ENCODE data around the gene SLC16A9.
"Not testable (repeated sequence)": the region's sequence is repeated elsewhere in the genome, so short reads cannot be mapped to it uniquely, and the experiment has no call there.

Gene SLC16A9

DNA sequence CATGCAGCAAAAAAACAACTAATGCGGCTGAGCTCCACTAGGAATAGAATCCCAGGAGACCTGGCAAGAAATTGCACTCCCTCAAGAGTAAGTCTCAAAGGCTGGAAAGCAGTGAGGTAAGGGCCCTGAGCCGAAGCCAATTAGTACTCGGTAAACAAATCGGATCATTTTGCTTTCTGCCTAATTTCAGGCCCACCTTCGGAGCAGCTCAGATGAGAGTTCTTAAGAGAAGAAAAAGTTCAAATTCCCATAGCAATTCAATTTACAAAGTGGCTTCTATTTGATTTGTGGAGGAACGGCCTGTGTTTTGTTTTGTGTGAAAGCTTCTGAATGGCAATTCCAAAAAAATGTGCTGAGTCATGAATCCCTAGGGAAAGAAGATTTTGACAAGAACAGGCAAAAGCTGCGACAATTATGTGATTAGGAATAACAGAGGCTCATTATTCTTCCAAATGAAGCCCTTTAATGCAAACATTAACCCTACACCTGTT is 60.9 kb downstream of the SLC16A9 start:
- ChIA-PET POLR2A (no interaction called here), CTCF (interaction anchor here (0.9 to 1.6 kb wide), 4 partner anchors 10 to 26 kb away, joined by 3 to 5 read pairs (median 4); no protein-coding TSS in a partner anchor)
- no peak for TF ChIP-seq CTCF (IDR thresholded peaks at IDR 0.05; ENCODE audit: control extremely low read depth, extremely low read depth, low read depth, missing control alignments)
- DNase-seq (ENCODE audit: extremely low spot score): no peak

GRCh38 chr10:59644841-59645240 is 64.8 kb downstream of the SLC16A9 start:
- TF ChIP-seq CTCF (IDR thresholded peaks at IDR 0.05; ENCODE audit: control extremely low read depth, extremely low read depth, low read depth, missing control alignments): no peak
- no peak for DNase-seq (ENCODE audit: extremely low spot score)
- ChIA-PET POLR2A (no interaction called here), CTCF (interaction anchor here (1.3 kb wide), 1 partner anchor 9 kb away, joined by 3 read pairs; no protein-coding TSS in a partner anchor)

- POLR2A ChIA-PET; DNase-seq (ENCODE audit: extremely low spot score): not testable (repeated sequence)
- CTCF ChIA-PET: interaction anchor here (1.3 kb wide), 1 partner anchor 11 kb away, joined by 3 read pairs; no protein-coding TSS in a partner anchor
Observed at GRCh38 chr10:59641688-59642087, 68.0 kb downstream of the SLC16A9 start.

GRCh38 chr10:59635502-59636290 is 74.0 kb downstream of the SLC16A9 start:
- POLR2A ChIA-PET: no interaction called here
- no peak for DNase-seq (ENCODE audit: extremely low spot score)
- no peak for TF ChIP-seq CTCF (IDR thresholded peaks at IDR 0.05; ENCODE audit: control extremely low read depth, extremely low read depth, low read depth, missing control alignments)
- CTCF ChIA-PET: interaction anchor here (0.9 to 1.4 kb wide), 5 partner anchors 10 to 463 kb away, joined by 3 to 8 read pairs (median 4); partner anchors contain the start of gene CCDC6

DNA sequence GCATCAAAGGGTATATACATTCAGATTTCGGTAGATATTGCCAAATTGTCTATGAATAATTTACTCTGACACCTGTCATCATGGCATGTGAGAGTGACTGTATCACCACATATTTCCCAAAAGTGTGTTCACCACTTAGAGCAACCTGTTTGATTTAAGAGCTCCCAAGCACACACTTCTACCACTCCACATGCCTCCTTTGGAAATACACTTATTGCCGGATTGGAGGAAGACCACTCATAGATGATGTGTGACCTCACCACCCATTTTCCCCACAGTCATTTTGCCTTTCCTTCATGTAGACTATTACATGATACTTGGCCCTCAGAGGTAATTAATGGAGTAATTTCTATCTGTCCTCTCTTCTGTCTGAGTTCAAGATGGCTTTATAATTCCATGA is 75.5 kb downstream of the SLC16A9 start:
- CTCF ChIA-PET: interaction anchor here (1.1 to 3.1 kb wide), 5 partner anchors 8 to 465 kb away, joined by 3 to 22 read pairs (median 4); no protein-coding TSS in a partner anchor
- no peak for DNase-seq (ENCODE audit: extremely low spot score)
- POLR2A ChIA-PET: no interaction called here

GRCh38 chr10:59633063-59633462 is 76.6 kb downstream of the SLC16A9 start:
- ChIA-PET CTCF (interaction anchor here (0.8 to 3.1 kb wide), 6 partner anchors 10 to 679 kb away, joined by 3 to 22 read pairs (median 4); partner anchors contain the start of gene CCDC6), POLR2A (no interaction called here)
- no peak for TF ChIP-seq CTCF (IDR thresholded peaks at IDR 0.05; ENCODE audit: control extremely low read depth, extremely low read depth, low read depth, missing control alignments)
- no peak for DNase-seq (ENCODE audit: extremely low spot score)

More for the DNA sequence above, 75.5 kb downstream of the SLC16A9 start:
- TF ChIP-seq CTCF (IDR thresholded peaks at IDR 0.05; ENCODE audit: control extremely low read depth, extremely low read depth, low read depth, missing control alignments): no peak

All from GM10248 (cell line).